ENCODE results near the gene NYAP1. TPM values are rescaled to one million over a fixed set of nuclear protein-coding genes. Genes with fewer than 3 reads are reported as not detected.
"Not testable (repeated sequence)": the region's sequence is repeated elsewhere in the genome, so short reads cannot be mapped to it uniquely, and the experiment has no call there.

Gene NYAP1
- total RNA-seq, 4 donors from 2014 or later = 0.51 to 1.1 (median 0.67) TPM

DNA sequence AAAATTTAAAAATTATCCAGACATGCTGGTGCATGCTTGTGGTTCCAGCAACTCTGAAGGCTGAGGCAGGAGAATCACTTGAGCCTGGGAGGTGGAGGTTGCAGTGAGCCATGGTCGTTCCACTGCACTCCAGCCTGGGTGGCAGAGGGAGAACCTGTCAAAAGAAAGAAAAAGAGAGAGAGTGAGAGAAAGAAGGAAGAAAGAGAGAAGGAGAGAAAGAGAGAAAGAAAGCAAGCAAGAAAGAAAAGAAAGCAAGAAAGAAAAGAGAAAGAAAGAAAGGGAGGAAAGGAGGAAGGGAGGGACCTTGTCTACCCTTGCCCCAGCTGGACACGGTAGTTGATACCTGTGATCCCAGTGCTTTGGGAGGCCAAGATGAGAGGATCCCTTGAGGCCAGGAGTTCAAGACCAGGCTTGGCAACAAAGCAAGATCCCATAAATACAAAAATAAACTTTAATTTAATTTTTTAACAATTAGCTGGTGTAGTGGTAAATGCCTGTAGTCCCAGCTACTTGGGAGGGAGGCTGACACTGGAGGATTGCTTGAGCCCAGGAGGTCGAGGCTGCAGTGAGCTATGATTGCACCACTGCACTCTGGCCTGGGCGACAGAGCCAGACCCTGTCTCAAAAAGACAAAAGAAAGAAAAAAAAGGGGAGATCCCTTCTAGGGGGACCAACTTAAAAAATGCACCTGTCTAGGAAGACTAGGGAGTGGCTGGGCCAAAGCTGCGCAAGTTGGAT is 9.2 kb downstream of the NYAP1 start:
- no peak overlapping the region for H3K27ac ChIP-seq
- no peak for DNase-seq (ENCODE audit: low spot score in 2 of 2)
- 78% methylated on average over 5 of the region's 5 CpGs for WGBS

DNA sequence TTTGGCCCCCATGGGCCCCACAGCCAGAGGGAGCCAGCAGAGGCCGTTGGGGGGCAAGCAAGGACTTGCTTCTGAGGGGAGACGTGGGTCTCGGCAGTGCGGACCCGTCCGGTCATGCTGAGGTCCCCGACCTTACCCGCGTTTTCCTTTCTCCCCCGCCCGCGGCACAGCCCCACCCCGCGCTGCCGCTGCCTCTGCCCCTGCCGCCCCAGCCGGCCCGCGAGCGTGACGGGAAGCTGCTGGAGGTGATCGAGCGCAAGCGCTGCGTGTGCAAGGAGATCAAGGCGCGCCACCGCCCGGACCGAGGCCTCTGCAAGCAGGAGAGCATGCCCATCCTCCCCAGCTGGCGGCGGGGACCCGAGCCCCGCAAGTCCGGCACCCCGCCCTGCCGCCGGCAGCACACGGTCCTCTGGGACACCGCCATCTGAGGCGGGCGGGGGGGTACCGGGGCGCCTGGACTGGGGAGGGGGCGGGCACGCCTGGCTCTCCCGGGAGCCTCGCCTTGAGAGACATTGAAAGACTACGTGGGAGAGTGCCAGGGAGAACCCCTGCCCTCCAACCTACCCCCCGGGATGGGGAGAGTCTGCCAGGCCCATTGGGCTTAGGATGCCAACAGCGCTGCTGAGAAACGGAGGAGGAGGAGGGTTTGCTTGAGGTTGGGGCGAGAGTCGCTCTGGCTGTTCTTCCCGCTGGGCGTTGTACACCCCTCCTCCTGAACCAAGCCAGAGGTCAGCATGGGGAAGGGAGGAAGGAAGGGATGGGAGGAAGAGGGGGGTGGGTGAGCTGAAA is 9.9 kb downstream of the NYAP1 start:
- TF ChIP-seq, protein P1, sequence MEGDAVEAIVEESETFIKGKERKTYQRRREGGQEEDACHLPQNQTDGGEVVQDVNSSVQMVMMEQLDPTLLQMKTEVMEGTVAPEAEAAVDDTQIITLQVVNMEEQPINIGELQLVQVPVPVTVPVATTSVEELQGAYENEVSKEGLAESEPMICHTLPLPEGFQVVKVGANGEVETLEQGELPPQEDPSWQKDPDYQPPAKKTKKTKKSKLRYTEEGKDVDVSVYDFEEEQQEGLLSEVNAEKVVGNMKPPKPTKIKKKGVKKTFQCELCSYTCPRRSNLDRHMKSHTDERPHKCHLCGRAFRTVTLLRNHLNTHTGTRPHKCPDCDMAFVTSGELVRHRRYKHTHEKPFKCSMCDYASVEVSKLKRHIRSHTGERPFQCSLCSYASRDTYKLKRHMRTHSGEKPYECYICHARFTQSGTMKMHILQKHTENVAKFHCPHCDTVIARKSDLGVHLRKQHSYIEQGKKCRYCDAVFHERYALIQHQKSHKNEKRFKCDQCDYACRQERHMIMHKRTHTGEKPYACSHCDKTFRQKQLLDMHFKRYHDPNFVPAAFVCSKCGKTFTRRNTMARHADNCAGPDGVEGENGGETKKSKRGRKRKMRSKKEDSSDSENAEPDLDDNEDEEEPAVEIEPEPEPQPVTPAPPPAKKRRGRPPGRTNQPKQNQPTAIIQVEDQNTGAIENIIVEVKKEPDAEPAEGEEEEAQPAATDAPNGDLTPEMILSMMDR (IDR thresholded peaks at IDR 0.05) = no peak
- TF ChIP-seq EP300 (IDR thresholded peaks at IDR 0.05) = no peak
- TF ChIP-seq POLR2A (IDR thresholded peaks at IDR 0.05) = no peak
- no peak for TF ChIP-seq POLR2AphosphoS5 (IDR thresholded peaks at IDR 0.05)
- peaks cover 14% of the 10 kb centered on the region for H3K4me1 ChIP-seq
- DNase-seq (ENCODE audit: low spot score in 2 of 2) = no peak
- peaks cover 5% of the 10 kb centered on the region for H3K27me3 ChIP-seq
- 13% methylated on average over 35 of the region's 56 CpGs for WGBS
- H3K27ac ChIP-seq = no peak overlapping the region
- peak overlapping the region; percentile 48 for H3K4me3 ChIP-seq
- H3K36me3 ChIP-seq = no peaks in the 10 kb centered on the region
- no peaks in the 10 kb centered on the region for H3K9me3 ChIP-seq

More for the DNA sequence above, 9.2 kb downstream of the NYAP1 start:
- Histone ChIP-seq H3K4me1 (peaks cover 14% of the 10 kb centered on the region), H3K36me3 (no peaks in the 10 kb centered on the region), H3K9me3 (no peaks in the 10 kb centered on the region), H3K27me3 (peaks cover 5% of the 10 kb centered on the region), H3K4me3 (peak overlapping the region; percentile 48)
- TF ChIP-seq POLR2AphosphoS5 (IDR thresholded peaks at IDR 0.05) (no peak), POLR2A (IDR thresholded peaks at IDR 0.05) (no peak), EP300 (IDR thresholded peaks at IDR 0.05) (no peak)

- 83% methylated on average over 6 of the region's 6 CpGs for WGBS
- H3K4me1 ChIP-seq = peaks cover 14% of the 10 kb centered on the region
- H3K9me3 ChIP-seq = no peaks in the 10 kb centered on the region
- H3K4me3 ChIP-seq = no peak overlapping the region
- H3K36me3 ChIP-seq = no peaks in the 10 kb centered on the region
- no peak for DNase-seq (ENCODE audit: low spot score in 2 of 2)
- TF ChIP-seq, protein P1 (IDR thresholded peaks at IDR 0.05) = no peak
- no peak for TF ChIP-seq EP300 (IDR thresholded peaks at IDR 0.05)
- TF ChIP-seq POLR2A (IDR thresholded peaks at IDR 0.05) = no peak
- TF ChIP-seq POLR2AphosphoS5 (IDR thresholded peaks at IDR 0.05) = no peak
- peaks cover 5% of the 10 kb centered on the region for H3K27me3 ChIP-seq
- no peak overlapping the region for H3K27ac ChIP-seq
Measured at GRCh38 chr7:100496509-100496908, 12.8 kb downstream of the NYAP1 start.

DNA sequence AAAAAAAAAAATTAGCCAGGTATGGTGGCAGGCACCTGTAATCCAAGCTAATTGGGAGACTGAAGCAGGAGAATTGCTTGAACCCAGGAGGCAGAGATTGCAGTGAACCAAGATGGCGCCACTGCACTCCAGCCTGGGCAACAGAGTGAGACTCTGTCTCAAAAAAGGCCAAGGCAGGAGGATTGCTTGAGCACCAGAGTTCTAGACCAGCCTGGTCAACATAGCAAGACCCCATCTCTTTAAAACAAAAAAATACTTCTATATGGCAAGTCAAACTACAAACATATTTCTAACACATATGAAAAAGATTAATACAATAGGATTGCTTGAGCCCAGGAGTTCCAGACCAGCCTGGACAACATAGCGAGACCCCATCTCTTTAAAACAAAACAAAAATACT is 17.0 kb downstream of the NYAP1 start:
- H3K27ac ChIP-seq; H3K27me3 ChIP-seq; H3K9me3 ChIP-seq; H3K36me3 ChIP-seq; H3K4me1 ChIP-seq; DNase-seq (ENCODE audit: low spot score in 2 of 2); H3K4me3 ChIP-seq: not testable (repeated sequence)
- 93% methylated on average over 2 of the region's 2 CpGs for WGBS

DNA sequence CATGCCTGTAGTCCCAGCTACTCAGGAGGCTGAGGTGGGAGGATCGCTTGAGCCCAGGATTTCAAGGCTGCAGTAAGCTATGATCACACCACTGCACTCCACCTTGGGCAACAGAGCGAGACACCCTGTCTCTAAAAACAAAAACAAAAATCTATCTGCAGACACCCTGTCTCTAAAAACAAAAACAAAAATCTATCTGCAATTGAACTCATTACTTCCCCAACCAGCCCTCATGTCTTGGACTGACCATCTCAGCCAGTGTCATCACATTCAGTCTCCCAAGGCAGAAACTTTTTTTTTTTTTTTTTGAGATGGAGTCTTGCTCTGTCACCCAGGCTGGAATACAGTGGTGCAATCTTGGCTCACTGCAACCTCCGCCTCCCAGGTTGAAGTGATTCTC is 20.3 kb downstream of the NYAP1 start:
- H3K9me3 ChIP-seq; H3K4me1 ChIP-seq; DNase-seq (ENCODE audit: low spot score in 2 of 2); H3K36me3 ChIP-seq; H3K4me3 ChIP-seq; H3K27me3 ChIP-seq; H3K27ac ChIP-seq: not testable (repeated sequence)
- WGBS = 94% methylated on average over 3 of the region's 3 CpGs

DNA sequence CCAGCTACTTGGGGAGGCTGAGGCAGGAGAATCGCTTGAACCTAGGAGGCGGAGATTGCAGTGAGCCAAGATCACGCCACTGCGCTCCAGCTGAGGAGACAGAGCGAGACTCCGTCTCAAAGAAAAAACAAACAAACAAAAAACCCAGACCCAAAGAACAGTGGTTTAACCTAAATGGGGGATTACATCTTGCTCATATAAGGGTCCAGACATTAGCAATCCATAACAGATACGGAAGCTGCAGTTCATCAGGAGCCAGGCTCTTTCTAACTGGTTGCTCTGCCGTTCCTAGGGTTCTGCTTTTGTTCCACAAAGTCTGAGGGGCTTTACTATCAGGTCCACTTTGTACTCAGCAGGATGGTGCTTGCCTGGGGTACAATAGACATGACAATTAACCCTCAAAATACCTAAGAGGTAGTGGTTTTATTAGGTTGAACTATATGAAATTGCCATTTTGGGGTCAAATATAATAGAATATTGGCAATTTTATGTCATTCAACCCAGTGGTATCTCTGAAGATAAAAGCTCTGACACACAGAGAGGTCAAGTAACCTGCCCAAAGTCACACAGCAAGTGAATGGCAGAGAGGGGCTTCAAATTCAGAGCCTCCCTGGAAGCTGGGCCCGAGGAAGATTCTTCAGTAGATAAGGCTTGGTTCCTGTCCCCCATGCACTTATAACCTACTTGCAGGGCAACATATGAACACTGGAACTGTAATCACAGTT is 21.3 kb downstream of the NYAP1 start:
- Histone ChIP-seq H3K27me3 (no peaks in the 10 kb centered on the region), H3K9me3 (no peaks in the 10 kb centered on the region), H3K4me1 (peaks cover 7% of the 10 kb centered on the region), H3K27ac (no peak overlapping the region), H3K4me3 (no peak overlapping the region), H3K36me3 (no peaks in the 10 kb centered on the region)
- whole genome bisulfite sequencing = 95% methylated on average over 9 of the region's 9 CpGs
- DNase-seq (ENCODE audit: low spot score in 2 of 2) = no peak
- TF ChIP-seq EP300 (IDR thresholded peaks at IDR 0.05) (no peak), POLR2A (IDR thresholded peaks at IDR 0.05) (no peak), POLR2AphosphoS5 (IDR thresholded peaks at IDR 0.05) (no peak)
- TF ChIP-seq, protein P1 (IDR thresholded peaks at IDR 0.05) = no peak
